DMS114 treated with DMSO at 0.1 percent for 48 hours (cell line): ENCODE results near the gene FREY1.

Experiments used
- DNase-seq: peaks from one replicate; lab custom pipeline; 2025; ENCODE audit not compliant: unreplicated experiment; lab: John Stamatoyannopoulos, UW

Gene FREY1

DNA sequence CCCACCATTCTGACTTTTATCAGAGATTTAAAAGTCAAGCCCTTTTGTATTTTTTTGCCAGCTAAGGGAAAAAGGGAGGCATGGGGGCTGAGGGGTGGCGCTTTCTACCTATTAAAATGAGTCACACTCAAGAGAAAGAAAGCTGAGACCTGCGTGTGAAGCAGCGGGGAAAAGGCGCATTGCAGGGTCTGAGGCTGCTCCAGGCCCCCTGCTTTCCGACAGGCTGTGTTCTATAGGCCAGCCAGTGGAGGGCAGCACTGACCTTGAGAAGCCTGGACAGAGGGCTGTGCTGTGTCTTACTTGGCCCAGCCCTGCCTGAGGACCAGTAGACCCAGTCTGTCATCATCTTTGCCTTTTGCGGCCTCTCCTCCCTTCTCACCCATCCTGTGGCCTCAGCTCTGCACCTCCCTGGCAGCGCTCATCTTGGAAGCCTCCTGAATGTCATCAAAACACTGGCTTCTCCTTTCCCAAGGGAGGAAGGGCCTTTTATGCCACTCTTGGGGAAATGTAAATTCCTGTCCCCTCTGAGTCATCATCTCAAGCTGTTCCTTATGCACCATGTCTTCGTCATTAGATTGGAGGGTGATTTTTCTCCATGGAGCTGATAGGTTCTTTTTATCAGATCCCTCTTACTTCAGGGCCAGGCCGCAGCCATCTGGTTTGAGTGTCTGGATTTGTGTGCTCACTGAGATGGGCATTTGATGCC is 34.3 kb downstream of the FREY1 start:
- no peak for DNase-seq

DNA sequence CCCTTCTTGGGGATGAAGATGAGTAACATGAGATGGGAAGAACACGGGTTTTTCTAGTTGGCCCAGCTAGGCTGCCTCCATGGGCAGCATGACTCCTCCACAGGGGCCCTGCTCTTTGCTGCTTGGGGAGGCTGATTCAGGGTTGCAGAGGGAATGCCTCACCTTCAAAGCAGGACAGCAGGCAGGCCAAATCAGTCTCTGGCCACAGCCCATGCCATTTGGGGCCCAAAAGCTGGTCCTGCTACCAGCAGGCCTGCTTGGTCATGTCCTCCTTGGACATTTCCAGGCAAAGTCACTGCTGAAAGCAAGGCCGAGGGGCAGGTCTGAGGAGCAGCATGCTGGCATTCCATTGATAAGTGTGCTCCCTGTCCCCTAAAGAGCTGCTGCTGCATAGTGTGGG is 35.4 kb downstream of the FREY1 start:
- DNase-seq = no peak

DNA sequence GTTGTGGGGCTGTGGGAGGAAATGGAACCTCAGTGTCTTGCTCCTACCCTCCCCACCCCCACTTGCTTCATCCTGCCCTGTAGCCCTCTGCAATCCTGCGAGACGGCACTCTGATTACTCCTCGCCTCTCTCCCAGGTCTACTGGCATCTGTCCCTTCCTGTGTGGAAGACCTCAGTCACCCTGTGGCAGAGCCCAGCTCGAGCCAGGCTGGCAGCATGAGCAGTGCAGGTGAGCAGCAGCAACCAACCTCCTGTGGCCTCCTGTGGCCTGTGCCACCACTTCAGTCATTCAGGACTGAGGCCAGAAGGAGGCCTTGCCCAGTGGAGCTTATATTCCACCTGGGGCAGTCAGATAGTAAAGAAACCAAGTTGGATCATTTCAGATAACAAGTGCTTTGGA is 36.4 kb downstream of the FREY1 start:
- no peak for DNase-seq

DNA sequence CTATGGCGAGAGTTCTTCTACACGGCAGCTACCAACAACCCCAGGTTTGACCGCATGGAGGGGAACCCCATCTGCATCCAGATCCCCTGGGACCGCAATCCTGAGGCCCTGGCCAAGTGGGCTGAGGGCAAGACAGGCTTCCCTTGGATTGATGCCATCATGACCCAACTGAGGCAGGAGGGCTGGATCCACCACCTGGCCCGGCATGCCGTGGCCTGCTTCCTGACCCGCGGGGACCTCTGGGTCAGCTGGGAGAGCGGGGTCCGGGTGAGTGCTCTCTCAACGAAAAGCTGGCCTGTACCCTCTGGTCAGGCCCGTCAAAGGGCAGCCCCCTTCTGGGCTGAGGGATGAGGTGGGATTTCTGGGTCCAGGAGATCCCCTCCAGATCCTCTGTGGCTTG is 37.5 kb downstream of the FREY1 start:
- DNase-seq = no peak

DNA sequence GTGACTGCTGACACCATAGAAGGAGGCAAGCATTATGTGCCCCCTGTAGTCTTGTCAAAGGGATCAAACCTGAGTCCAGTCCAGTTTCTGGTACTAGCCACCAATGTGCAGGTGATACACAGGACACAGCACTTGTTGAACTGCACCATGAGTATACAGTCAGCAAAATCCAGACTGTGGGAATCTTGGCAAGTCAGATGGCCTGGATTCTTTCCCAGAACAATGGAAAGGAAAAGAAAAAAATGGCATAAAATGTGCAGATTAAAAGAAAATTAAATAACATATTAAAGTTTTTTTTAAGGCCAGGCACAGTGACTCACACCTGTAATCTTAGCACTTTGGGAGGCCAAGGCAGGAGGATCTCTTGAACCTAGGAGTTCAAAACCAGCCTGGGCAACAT is 43.0 kb downstream of the FREY1 start:
- no peak for DNase-seq

DNA sequence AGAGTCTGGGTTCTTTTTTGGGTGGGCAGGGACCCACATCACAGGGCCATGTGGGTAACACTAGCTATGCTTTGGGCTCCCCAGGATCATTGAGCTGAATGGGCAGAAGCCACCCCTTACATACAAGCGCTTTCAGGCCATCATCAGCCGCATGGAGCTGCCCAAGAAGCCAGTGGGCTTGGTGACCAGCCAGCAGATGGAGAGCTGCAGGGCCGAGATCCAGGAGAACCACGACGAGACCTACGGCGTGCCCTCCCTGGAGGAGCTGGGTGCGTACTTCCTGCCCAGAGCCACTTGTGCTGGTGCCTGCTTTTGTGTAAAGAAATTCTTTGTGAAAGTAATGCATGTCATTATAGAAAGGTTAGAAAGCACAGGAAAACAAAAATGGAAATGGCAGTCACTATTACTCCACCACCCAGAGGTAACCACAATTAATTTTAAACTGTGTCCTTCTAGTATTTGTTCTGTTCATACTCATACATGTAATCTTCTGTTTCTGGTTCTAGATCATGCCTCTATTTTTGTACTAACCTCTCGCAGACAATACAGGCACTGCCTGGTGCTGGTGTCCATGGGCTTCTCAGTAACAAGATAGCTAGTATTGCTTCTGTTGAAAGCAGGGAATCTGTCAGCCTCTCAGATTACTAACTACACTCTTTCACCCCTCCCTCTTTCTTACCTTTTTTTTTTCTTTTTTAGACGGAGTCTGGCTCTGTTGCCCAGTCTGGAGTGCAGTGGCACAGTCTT is 46.1 kb downstream of the FREY1 start:
- no peak for DNase-seq

DNA sequence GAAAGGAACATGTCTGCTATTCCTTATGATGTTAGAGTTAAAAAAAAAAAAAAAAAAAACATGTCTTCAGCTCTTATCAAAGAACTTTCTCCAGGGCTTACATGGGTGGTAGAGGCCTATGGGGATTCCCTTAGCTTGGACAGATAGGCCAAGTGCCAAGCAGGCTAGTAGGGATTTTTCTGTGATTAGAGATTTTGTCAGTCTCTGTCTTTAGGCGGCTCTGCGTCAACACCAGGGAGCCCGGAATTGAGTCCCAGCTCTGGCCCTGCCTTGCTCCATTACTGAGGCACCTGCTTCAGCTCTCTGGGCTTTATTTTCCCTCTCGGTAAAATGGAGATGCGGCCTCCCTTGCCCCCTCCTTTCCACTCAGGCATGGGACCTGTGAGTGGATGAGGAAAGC is 46.7 kb downstream of the FREY1 start:
- DNase-seq = no peak

DNA sequence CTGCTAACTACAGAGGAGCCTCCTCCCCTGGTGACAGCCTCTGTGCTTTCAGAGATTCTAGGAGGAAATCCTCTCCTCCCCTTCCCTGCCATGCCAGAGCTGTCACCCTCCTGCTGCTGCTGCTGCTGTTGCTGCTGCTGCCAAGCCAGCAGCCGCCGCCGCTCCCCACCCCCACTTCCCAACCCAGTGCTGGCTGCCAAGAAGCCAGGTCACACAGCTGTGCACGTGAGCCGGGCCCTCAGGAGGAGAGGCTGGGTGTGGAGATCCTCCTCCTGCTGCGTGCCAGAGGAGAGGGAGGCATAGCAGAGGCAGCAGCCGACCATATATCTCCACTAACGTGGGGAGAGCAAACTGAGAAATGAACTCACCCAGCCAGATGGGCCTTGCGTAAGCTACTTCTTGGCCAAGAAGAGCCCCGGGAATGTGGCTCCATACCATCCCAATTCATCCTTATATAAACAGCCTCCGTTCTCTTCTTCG is 47.4 kb downstream of the FREY1 start:
- DNase-seq = no peak

DNA sequence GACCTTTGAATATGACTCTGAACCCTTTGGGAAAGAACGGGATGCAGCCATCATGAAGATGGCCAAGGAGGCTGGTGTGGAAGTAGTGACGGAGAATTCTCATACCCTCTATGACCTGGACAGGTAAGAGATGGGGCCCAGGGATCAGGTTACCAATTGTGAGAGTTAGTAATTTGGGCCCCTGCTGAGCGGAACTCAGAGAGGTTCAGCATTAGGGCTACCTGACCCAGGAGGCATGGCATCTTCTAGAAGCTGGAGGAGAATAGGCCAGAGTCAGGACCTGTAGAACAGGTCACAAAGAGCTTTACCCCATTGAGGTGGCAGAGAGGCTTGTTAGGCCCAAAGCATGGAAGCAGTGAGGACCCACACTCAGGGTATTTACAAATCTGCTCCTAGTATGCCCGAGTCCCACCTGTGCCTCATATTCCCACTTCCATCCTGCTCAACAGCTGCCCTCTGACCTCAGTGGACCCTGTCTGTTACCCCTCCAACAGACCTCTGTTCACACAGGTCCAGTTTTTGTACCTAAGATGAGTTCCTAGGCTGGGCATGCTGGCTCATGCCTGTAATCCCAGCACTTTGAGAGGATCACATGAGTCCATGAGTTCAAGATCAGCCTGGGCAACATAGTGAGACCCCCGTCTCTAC is 48.2 kb downstream of the FREY1 start:
- DNase-seq = no peak

DNA sequence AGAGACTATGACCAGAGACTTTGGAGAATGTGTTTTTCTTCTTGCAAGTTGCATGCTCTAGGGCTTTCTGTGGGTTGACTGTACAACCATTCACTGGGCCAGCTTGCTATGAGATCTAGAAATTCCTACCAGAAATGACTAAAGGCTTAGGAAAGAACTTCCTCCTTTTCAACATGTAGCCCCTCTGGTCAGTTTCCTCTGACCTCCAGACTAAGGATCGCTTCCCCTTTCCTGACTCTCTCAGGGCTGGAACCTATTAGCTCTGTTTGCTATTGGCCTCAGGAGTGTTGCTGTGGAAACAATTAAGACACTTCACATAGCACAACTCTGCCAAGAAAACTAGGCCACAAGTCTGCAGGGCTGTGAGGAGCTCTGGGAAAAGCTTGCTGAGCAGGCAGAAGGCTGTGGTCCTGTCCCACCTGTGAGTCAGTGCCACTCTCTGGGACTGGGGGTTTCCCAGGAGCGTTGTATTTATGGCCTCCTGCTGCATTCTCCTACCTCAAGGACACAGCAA is 49.1 kb downstream of the FREY1 start:
- DNase-seq = no peak
